Peyer's patch (tissue), 4 donors: ENCODE data around the gene LZTS3.
"Not testable (repeated sequence)": the region's sequence is repeated elsewhere in the genome, so short reads cannot be mapped to it uniquely, and the experiment has no call there.

Experiments
- CTCF ChIP-seq, 6 experiments: fragments of 450-650 bp in 4 of 6; fragments of 200-600 bp in 2 of 6; sonication (generic) in 1 of 6; IDR thresholded peaks; one replicate each; pipeline ENCODE4 v1.5.1; 2017 to 2019; ENCODE audit warnings: antibody characterized with exemption in 6 of 6, mild to moderate bottlenecking in 3 of 6, moderate library complexity in 1 of 6
- POLR2A ChIP-seq, 2 donors: fragments of 450-650 bp; IDR thresholded peaks; one replicate each; pipeline ENCODE4 v1.5.1; 2017; ENCODE audit warnings: antibody characterized with exemption in 2 of 2, mild to moderate bottlenecking in 2 of 2, moderate library complexity in 2 of 2

DNA sequence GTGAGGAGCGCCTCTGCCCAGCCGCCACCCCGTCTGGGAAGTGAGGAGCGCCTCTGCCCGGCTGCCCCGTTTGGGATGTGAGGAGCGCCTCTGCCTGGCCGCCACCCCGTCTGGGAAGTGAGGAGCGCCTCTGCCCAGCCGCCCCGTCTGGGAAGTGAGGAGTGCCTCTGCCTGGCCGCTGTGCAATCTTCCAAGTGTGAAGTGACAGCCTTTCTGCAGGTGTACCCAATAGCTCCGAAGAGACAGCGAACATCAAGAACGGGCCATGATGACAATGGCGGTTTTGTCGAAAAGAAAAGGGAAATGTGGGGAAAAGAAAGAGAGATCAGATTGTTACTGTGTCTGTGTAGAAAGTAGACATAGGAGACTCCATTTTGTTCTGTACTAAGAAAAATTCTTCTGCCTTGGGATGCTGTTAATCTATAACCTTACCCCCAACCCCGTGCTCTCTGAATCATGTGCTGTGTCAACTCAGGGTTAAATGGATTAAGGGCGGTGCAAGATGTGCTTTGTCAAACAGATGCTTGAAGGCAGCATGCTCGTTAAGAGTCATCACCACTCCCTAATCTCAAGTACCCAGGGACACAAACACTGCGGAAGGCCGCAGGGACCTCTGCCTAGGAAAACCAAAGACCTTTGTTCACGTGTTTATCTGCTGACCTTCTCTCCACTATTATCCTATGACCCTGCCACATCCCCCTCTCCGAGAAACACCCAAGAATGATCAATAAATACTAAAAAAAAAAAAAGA lies 47.4 kb downstream of the LZTS3 start:
- not testable (repeated sequence) for TF ChIP-seq POLR2A, CTCF (IDR thresholded peaks at IDR 0.05)
